ENCODE results near the gene STIP1. TPM values are rescaled to one million over a fixed set of nuclear protein-coding genes. Genes with fewer than 3 reads are reported as not detected.

Gene STIP1
- total and polyA plus RNA-seq, 9 of the 15 experiments (the other 6 are each of a cell fraction or from before 2014, with no cell fraction given) = 58.1 to 465 (median 346) TPM

- TF ChIP-seq, protein P1, sequence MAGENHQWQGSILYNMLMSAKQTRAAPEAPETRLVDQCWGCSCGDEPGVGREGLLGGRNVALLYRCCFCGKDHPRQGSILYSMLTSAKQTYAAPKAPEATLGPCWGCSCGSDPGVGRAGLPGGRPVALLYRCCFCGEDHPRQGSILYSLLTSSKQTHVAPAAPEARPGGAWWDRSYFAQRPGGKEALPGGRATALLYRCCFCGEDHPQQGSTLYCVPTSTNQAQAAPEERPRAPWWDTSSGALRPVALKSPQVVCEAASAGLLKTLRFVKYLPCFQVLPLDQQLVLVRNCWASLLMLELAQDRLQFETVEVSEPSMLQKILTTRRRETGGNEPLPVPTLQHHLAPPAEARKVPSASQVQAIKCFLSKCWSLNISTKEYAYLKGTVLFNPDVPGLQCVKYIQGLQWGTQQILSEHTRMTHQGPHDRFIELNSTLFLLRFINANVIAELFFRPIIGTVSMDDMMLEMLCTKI (IDR thresholded peaks at IDR 0.05; ENCODE audit: partially characterized antibody) = no peak
- TF ChIP-seq, protein P2, sequence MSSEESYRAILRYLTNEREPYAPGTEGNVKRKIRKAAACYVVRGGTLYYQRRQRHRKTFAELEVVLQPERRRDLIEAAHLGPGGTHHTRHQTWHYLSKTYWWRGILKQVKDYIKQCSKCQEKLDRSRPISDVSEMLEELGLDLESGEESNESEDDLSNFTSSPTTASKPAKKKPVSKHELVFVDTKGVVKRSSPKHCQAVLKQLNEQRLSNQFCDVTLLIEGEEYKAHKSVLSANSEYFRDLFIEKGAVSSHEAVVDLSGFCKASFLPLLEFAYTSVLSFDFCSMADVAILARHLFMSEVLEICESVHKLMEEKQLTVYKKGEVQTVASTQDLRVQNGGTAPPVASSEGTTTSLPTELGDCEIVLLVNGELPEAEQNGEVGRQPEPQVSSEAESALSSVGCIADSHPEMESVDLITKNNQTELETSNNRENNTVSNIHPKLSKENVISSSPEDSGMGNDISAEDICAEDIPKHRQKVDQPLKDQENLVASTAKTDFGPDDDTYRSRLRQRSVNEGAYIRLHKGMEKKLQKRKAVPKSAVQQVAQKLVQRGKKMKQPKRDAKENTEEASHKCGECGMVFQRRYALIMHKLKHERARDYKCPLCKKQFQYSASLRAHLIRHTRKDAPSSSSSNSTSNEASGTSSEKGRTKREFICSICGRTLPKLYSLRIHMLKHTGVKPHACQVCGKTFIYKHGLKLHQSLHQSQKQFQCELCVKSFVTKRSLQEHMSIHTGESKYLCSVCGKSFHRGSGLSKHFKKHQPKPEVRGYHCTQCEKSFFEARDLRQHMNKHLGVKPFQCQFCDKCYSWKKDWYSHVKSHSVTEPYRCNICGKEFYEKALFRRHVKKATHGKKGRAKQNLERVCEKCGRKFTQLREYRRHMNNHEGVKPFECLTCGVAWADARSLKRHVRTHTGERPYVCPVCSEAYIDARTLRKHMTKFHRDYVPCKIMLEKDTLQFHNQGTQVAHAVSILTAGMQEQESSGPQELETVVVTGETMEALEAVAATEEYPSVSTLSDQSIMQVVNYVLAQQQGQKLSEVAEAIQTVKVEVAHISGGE (CRISPR knock-in tag; IDR thresholded peaks at IDR 0.05) = no peak
- TF ChIP-seq, protein P3, sequence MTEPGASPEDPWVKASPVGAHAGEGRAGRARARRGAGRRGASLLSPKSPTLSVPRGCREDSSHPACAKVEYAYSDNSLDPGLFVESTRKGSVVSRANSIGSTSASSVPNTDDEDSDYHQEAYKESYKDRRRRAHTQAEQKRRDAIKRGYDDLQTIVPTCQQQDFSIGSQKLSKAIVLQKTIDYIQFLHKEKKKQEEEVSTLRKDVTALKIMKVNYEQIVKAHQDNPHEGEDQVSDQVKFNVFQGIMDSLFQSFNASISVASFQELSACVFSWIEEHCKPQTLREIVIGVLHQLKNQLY (CRISPR knock-in tag; conservative IDR thresholded peaks at IDR 0.05) = no peak
- no peak for TF ChIP-seq TRIM28 (IDR thresholded peaks at IDR 0.05)
- TF ChIP-seq PYGO2 (tag; IDR thresholded peaks at IDR 0.05) = no peak
- no peak for TF ChIP-seq NFE2 (IDR thresholded peaks at IDR 0.05; ENCODE audit: low read depth)
- TF ChIP-seq, protein P4, sequence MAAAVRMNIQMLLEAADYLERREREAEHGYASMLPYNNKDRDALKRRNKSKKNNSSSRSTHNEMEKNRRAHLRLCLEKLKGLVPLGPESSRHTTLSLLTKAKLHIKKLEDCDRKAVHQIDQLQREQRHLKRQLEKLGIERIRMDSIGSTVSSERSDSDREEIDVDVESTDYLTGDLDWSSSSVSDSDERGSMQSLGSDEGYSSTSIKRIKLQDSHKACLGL (CRISPR knock-in tag; IDR thresholded peaks at IDR 0.05; ENCODE audit: borderline replicate concordance, poor library complexity, severe bottlenecking) = no peak
- TF ChIP-seq ARID1B (IDR thresholded peaks at IDR 0.05) = 0 out of 2 replicates have a peak, but pooled peaks have one; percentile 11
- TF ChIP-seq HNRNPK (IDR thresholded peaks at IDR 0.05; ENCODE audit: low read depth, low read length, poor library complexity, severe bottlenecking) = no peak
- no peak for TF ChIP-seq GATA2 (CRISPR knock-in tag; IDR thresholded peaks at IDR 0.05)
Observed at GRCh38 chr11:64226507-64227051, 40.6 kb downstream of the STIP1 start (continued).
